Right hindlimb (tissue), 1 donor: ENCODE data around the gene DEPDC1.
A peak's percentile ranks its signal among the peaks of the same experiment; 100 is the strongest.
"Not testable (repeated sequence)": the region's sequence is repeated elsewhere in the genome, so short reads cannot be mapped to it uniquely, and the experiment has no call there.

Experiments used
- DNase-seq: peaks from one replicate; pipeline ENCODE4 v3.0.0-alpha.2; 2018

The DEPDC1 gene, protein sequence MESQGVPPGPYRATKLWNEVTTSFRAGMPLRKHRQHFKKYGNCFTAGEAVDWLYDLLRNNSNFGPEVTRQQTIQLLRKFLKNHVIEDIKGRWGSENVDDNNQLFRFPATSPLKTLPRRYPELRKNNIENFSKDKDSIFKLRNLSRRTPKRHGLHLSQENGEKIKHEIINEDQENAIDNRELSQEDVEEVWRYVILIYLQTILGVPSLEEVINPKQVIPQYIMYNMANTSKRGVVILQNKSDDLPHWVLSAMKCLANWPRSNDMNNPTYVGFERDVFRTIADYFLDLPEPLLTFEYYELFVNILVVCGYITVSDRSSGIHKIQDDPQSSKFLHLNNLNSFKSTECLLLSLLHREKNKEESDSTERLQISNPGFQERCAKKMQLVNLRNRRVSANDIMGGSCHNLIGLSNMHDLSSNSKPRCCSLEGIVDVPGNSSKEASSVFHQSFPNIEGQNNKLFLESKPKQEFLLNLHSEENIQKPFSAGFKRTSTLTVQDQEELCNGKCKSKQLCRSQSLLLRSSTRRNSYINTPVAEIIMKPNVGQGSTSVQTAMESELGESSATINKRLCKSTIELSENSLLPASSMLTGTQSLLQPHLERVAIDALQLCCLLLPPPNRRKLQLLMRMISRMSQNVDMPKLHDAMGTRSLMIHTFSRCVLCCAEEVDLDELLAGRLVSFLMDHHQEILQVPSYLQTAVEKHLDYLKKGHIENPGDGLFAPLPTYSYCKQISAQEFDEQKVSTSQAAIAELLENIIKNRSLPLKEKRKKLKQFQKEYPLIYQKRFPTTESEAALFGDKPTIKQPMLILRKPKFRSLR

DNA sequence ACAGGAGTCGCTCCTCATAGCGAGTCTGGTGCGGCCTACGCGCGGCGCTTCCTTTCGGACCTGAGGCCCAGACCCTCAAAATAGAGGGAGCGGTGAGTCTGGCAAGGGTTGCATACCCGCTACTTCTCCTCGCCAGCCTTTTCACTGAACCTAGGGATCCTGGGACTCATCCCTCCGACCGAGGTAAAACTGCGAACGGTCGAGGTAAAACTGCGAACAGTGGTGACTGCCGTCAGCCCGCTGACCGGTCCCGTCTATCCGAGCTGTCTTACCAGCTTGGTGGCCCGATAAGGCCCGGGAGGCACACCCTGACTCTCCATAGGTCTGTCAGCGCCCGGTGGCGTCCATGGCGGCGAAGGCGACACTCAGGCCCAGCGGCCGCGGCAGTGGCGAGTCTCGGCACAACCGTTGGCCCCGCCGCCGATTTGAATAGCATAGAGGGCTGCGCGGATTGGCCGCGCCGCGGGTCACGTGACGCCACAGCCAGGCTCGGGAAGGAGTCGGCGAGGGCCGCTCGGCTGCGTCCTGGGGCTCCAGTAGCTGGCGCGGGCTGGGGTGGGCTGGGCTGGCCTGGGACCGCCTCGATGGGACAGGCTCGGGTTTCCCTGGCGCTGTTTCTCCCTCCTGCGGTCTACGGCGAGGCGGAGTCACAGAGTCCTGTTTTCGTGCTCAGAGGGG, at the start of gene DEPDC1:
TSS of gene DEPDC1 (minus strand) at position 403 of the 678 bp plus-strand sequence. CDS start at position 320, 83 bp downstream.
- peak; percentile 99 for DNase-seq

DNA sequence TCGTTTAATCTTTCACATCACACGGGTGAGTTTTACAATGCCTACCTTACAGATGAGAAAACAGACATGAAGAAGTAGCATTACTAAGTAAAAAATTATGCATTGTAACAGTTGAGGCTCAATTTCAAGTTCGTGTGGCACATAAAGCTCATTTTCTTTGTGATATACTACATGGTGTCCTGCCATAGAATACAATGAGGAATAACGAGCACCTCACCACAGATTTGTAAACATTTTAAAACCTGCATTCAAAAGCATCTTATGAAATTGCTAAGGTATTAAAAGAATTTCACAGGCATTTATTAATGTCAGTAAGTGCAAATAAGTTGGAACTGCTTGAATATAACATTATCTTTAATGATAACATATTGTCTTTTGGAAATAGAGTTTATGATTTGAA, 47.8 kb upstream of the DEPDC1 start:
- no peak for DNase-seq

DNA sequence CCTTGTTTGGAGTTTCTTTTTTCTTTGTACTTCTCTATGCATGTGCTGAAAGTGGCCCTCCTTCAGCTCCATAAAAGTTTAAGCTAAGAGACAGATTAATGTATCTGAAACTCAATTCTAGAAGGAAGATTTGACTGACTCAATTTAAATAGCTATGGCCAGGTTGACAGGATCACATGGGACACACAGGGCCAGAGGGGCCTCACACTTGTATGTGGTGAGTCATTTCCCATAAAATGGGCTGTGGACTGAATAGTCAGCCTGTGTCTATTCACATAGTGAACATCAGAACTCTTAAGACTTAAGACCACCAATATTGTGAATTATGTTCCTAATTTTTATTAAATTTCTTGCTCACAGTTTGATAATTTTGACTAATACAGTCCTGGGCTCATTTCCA, 45.7 kb upstream of the DEPDC1 start:
- DNase-seq, result no peak

DNA sequence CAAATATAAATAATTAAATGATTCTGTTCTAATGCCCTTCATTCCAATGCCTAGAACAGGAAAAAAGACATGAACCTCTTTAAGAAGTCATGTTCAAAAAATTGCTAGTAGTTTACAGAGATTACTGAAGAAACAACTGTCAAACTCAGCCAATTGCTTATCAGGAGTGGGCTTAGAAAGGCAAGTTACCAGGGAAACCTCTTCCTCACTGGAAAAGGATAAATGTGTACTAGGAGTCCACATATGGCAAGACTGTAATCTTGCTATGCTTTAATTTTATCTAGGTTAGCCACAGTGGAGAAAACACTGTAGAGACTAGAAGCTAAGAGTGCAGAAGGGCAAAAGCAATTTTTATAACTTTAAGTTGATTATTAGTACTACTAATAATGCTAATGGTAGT, 42.1 kb upstream of the DEPDC1 start:
- DNase-seq, result no peak

DNA sequence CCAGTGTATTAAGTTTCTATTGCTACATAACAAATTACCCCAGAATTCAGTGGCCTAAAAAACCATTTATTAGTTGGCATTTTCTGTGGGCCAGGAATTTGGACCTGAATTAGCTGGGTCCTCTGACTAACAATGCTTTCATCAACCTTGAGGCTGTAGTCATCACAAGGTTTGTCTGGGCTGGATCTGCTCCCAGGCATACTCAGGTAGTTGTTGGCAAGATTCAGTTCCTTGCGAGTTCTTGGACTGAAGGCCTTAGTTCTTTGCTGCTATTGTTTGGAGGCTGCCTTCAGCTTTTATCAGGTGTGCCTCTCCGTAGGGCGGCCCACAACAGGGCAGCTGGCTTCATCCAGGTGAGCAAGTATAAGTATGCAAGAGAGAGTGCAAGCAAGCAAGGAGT, 31.4 kb upstream of the DEPDC1 start:
- DNase-seq, result no peak

DNA sequence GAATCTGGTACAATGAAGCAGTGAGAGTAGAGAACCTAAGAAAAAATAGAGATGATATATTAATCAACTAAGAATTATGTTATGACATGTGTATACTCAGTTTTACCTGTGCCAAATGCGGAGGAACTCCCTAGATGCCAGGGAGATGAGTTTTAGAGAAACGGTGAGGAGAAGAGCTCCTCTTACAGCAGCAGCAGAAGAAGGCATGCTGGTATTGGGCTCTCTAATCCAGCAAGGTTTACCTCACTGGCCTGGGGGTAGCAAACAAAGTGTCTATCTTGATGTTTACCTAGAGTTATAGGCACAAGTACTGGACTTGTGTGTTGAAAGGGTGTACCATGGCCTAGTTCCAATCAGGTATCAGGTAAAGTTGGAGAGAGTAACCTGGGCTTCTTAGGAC, 28.9 kb upstream of the DEPDC1 start:
- DNase-seq, result no peak

DNA sequence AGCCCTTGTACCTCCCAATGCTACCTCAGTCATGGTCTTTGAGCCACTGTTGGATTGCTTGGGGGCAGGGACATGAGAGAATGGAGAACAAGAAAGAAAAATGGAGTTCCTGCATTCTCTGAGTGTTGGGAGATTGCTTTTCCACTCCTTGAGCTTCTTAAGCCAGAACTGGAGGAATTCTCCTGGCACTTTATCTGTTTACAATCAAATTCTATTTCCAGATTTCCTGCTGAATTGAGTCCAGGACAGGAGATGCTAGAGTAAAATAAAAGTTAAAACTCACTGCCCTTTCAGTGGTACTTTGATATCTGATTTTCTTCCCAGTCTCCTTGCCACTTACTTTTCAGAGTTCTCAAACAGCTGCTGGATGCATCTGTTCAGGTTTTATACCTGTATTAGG, 24.4 kb upstream of the DEPDC1 start:
- no peak for DNase-seq

DNA sequence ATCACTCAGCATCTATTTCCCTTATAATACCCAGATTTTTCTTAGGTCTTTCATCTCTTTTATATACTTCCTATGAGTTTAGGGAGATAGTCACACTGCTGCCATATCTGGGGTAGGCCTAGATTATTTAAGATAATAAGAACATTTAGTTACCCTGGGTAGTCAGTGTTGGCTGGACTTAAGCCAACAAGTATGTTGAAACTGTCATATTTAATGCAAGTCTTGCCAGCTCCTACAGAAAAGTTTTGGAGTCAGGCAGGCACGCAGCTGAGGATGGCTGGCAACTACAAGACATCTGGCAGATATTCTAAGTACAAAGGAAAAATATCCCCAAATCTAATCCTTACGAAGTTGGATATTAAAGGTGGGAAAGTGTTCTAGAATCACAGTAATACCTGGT, 19.2 kb upstream of the DEPDC1 start:
- no peak for DNase-seq

DNA sequence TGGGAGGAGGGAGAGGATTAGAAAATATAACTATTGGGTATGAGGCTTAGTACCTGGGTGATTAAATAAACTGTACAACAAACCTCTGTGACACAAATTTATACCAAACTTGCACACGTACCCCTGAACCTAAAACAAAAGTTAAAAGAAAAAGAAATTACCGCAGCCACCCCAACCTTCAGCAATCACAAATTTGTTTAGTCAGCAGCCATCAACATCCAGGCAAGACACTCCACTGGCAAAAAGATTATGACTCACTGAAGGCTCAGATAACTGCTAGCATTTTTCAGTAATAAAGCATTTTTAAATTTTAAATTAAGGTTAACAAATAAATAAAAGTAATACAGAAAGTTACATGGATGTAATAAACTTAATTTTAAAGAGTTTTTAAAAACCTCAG, 14.4 kb upstream of the DEPDC1 start:
- DNase-seq, result no peak

DNA sequence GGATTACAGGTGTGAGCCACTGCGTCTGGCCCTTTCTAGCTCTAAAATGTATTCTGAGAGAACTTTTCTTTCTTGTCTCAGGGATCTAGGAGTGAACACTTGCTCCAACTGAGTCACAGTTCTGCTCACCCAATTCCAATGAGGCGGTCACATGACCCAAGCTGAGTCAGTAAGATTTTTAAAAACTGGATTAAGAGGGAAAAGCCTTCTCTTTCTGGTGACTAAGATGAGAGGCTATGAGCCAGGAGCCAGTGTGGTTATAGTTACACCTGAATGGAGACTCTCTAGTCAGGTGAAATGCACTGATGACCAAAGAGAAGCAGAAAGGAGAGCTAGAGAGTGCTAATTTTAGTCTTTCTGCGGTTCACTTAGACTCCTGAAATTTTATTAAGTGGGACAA, 9.5 kb upstream of the DEPDC1 start:
- DNase-seq, result no peak

DNA sequence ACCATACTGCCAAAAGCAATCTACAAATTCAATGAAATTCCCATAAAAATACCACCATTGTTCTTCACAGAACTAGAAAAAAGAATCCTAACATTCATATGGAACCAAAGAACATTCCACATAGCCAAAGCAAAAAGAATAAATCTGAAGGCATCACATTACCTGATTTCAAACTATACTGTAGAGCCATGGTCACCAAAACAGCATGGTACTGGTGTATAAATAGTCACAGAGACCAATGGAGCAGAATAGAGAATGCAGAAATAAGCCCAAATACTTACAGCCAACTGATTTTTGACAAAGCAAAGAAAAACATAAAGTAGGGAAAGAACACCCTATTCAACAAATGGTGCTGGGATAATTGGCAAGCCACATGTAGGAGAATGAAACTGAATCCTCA, 6.2 kb upstream of the DEPDC1 start:
- no peak for DNase-seq

DNA sequence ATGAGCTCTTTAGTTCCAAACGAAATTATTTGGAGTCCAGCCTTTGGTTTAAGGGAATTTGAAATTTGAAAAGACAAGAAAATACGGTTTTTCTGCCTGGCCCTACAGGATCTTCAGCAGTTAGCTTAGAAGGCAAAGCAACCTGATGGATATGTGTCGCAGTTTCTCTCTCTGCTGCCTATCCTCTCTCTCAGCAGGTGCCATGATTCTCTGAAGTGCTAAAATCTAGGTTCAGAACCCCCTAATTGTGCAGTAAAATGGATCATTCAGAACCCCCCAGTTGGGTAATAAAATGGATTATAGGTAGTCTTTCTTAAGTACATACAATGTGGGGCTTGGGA, 446 bp upstream of the DEPDC1 start:
- DNase-seq, result no peak

DNA sequence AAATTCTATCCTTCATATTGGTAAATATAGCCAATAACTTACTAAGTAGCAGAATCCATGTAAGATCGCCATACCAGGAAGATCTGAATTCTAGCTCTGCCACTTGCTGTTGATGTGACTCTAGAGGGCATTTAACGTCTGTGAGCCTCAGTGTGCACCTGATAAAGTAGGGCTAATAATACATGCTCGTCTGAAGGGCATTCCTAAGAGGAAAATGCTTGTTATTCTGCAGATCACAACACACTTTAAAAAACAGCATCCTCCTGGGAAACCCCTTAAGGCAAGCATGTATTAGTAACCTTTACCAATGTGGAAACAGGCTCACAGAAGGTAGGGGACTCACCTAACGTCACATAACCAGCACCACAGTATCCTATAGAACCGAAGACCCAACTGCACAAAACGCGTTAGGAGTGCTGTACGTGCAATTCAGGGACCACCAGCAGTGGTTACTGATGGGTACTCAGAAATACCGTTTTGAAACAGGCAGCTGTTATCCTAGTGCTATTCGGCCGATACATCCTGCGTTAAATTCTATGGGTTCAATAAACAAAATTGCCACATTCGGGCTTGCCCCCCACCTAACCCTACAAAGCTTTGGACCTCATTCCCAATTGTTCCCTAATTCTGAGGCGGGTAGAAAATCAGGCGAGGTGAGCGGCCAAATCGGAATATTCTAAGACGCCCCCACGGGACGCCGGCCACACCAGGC, 758 bp downstream of the DEPDC1 start:
- DNase-seq, result no peak

DNA sequence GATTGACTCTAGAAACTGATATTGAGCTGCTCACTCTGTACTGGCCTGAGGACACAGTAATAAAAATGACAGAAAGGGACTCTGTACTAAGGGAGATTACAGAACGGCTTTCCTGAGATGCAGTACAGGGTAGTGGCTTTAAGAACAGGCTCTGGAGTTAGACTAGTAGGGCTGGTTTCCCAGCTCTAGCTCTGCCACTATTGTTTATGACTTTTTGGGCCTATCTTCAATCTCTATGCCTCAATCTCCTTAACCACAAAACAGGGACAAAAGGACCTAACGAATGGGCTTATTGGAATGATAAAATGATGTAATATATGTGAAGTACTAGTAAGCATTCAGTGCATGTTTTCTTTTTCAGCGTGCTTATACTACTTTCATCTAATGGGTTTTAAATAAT, 1.4 kb downstream of the DEPDC1 start:
- DNase-seq, result no peak

DNA sequence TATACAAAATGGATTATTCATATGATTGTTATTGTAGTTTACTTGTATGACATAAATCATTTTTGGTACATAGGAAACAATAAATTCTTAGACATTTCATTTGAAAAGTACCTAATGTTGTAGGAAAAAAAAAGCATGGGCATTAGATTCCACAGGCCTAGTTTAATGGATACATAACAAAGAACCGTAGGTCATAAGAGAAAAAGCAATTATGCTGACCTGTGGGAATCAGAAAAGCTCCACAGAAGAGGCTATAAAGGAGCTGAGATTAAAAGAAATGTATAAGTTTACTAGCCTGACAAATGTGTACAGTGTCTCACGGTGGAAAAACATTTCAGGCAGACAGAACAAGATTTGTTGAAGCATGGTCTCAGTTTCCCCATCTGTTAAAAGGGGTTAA, 3.7 kb downstream of the DEPDC1 start:
- DNase-seq, result no peak

DNA sequence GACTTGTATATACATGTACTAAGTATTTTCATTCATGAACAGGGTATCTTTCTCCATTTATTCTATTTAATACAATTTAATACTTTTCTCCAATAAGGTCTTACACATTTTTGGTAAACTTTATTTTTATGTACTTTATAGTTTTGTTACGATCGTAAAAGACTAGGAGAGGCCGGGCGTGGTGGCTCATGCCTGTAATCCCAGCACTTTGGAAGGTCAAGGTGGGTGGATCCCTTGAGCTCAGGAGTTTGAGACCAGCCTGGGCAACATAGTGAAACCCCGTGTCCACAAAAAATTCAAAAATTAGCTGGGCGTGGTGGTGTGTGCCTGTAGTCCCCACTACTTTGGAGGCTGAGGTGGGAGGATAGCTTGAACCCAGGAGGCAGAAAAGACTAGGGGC, 4.6 kb downstream of the DEPDC1 start:
- not testable (repeated sequence) for DNase-seq

DNA sequence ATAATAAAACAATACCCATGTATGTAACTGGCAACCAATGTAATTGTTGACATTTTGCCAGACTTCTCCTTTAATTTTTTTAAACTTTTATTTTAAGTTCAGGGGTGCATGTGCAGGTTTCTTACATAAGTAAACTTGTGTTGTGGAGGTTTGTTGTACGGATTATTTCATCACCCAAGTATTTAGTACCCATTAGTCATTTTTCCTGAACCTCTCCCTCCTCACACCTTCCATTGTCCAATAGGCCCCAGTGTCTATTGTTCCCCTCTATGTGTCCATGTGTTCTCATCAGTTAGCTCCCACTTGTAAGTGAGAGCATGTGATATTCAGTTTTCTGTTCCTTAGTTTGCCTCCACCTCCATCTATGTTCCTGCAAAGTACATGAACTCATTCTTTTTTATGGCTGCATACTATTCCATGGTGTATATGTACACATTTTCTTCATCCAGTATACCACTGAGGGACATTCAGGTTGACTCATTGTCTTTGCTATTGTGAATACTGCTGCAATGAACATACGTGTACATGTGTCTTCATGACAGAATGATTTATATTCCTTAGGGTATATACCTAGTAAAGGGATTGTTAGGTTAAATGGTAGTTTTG, 6.7 kb downstream of the DEPDC1 start:
- DNase-seq, result no peak

DNA sequence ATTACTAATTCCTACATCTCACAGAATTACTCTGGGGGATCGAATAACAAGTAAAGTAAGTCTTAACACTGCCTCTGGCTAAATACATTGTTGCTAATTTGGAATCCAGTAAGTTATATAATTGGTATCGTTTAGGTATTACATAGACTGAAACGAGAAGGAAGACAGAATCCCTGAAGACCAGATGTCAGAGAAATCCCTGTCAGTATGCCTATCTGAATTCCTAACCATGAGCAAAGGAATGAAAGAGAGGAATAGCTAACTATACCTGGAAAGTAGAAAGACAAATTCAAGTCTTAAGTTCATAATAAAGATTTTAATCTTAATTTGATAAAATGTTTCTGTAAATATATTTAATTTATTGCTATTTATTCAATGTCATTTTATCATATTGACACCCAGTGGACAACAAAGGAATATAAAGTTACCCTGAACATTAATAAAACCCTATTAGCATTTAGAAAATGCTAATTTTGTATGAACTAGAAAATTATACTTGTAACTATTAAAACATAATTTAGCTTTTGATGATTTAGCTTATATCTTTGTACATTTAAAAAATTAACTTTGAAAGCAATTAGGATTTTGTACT, 11.4 kb downstream of the DEPDC1 start:
- no peak for DNase-seq

DNA sequence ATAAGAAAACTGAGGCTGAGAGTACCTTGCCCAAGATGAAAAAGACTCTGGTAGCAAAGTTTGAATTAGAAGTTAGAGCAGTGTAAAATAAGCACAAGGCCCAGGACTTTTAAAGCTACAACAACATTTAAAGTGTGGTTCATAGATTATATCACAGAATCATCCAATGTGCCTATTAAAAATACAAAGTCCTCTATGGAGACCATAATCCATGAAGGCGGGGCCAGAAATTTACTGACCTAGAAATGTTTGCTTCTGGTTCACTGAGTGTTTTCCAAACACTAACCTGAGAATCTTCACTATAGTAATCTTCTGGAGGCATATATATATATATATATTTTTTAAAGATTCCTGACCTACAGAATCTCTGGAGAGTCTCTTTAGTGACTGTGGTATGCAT, 12.3 kb downstream of the DEPDC1 start:
- no peak for DNase-seq

DNA sequence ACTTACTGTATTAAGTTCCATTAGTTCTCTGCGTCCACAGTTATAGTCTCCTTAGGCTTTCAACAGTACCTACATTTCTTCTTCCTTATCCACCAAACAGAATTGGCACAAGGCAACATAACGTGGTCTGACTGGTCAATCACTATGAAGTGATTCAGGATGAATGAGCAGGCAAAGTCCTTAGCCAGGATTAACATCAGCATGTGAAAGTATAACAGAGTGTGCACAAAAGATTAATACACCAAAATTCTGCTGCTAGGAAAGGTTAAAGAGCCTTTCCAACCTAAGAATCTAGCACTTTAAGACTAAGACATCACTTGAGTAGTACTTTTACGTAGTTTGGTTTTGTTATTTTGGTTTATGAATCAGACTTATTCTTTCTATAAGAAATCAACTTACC, 15.8 kb downstream of the DEPDC1 start:
- no peak for DNase-seq

DNA sequence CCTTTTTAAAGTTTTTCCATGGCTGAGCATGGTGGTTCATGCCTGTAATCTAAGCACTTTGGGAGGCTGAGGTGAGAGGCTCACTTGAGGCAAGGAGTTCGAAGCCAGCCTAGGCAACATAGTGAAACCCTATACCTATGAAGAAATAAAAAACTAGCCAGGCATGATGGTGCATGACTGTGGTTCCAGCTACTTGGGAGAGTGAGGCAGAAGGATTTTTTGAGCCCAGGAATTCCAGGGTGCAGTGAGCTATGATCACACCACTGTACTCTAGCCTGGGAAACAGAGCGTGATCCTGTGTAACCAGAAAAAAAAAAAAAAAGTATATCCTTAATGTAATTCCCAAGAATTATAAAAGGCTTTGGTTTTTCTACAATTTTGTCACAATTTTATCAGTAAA, 17.4 kb downstream of the DEPDC1 start:
- no peak for DNase-seq

DNA sequence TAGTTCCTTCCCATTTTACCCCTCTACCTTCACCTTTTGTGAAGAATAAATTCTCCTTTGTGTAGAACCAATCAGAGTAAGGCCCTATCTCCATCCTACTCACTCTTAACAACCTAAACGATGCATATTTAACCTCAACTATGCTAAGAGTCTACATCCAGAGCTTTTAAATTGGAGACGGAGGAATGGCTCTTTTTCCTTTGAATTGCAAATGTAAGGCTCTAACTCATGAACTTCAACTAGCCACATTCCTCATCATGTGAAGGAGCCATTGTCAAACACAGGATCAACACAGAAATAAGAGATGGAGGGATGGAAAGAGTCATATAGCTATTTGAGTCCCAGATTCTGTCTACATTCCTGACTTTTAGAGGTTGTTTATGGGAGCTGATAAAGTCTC, 18.2 kb downstream of the DEPDC1 start:
- DNase-seq, result no peak
